ENCODE data around the gene FXN.

DNA sequence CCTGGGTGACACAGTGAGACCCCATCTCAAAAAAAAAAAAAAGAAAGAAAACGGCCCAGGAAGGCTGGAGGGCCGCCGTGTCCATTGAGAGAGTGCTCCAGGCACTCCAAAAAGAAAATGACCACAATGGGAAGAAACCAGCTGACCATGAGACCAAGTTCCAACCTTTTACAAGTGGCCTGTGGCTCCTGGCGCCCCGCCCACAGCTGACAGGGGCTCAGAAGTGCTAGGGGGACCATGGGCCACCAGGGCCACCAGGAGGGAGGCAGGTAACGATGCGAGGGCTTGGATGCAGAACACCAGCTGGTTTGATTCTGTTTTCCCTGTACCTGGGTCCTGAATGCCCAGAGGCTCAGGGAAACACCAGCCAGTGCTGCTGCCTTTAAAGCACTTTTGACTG, 34.6 kb downstream of the FXN start:
- TF ChIP-seq, protein P1, sequence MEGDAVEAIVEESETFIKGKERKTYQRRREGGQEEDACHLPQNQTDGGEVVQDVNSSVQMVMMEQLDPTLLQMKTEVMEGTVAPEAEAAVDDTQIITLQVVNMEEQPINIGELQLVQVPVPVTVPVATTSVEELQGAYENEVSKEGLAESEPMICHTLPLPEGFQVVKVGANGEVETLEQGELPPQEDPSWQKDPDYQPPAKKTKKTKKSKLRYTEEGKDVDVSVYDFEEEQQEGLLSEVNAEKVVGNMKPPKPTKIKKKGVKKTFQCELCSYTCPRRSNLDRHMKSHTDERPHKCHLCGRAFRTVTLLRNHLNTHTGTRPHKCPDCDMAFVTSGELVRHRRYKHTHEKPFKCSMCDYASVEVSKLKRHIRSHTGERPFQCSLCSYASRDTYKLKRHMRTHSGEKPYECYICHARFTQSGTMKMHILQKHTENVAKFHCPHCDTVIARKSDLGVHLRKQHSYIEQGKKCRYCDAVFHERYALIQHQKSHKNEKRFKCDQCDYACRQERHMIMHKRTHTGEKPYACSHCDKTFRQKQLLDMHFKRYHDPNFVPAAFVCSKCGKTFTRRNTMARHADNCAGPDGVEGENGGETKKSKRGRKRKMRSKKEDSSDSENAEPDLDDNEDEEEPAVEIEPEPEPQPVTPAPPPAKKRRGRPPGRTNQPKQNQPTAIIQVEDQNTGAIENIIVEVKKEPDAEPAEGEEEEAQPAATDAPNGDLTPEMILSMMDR (IDR thresholded peaks at IDR 0.05; ENCODE audit: low read depth, low read length), result no peak
- no peak for TF ChIP-seq EZH2phosphoT487 (IDR thresholded peaks at IDR 0.05; ENCODE audit: low read depth)
